ENCODE measurements around the gene TYMP. TPM values are rescaled to one million over a fixed set of nuclear protein-coding genes. Genes with fewer than 3 reads are reported as not detected.

Gene TYMP
- total RNA-seq, 1 donor from 2014 or later: 2.1 TPM

GRCh38 chr22:50506611-50507420 lies 23.0 kb downstream of the TYMP start:
- no peak for DNase-seq (ENCODE audit: low read depth)

- no peak for DNase-seq (ENCODE audit: low read depth)
Measured at GRCh38 chr22:50505776-50506610, 23.8 kb downstream of the TYMP start.

- DNase-seq (ENCODE audit: low read depth): no peak
Measured at GRCh38 chr22:50505276-50505775, 24.5 kb downstream of the TYMP start.

GRCh38 chr22:50504369-50505211 lies 25.2 kb downstream of the TYMP start:
- no peak for DNase-seq (ENCODE audit: low read depth)

GRCh38 chr22:50503475-50504145 lies 26.2 kb downstream of the TYMP start:
- DNase-seq (ENCODE audit: low read depth): no peak

- no peak for DNase-seq (ENCODE audit: low read depth)
Measured at GRCh38 chr22:50502628-50503474, 27.0 kb downstream of the TYMP start.

GRCh38 chr22:50502096-50502495 lies 27.7 kb downstream of the TYMP start:
- no peak for DNase-seq (ENCODE audit: low read depth)

- no peak for DNase-seq (ENCODE audit: low read depth)
Measured at GRCh38 chr22:50500452-50500851, 29.4 kb downstream of the TYMP start.

GRCh38 chr22:50498322-50498890 lies 31.4 kb downstream of the TYMP start:
- DNase-seq (ENCODE audit: low read depth): peak; percentile 66

GRCh38 chr22:50497093-50497492 lies 32.7 kb downstream of the TYMP start:
- no peak for DNase-seq (ENCODE audit: low read depth)

GRCh38 chr22:50490531-50491308 lies 39.1 kb downstream of the TYMP start:
- DNase-seq (ENCODE audit: low read depth): no peak

GRCh38 chr22:50489363-50490243 lies 40.2 kb downstream of the TYMP start:
- DNase-seq (ENCODE audit: low read depth): no peak

- no peak for DNase-seq (ENCODE audit: low read depth)
Measured at GRCh38 chr22:50488886-50489285, 40.9 kb downstream of the TYMP start.

- no peak for DNase-seq (ENCODE audit: low read depth)
Measured at GRCh38 chr22:50488006-50488677, 41.7 kb downstream of the TYMP start.

- no peak for DNase-seq (ENCODE audit: low read depth)
Measured at GRCh38 chr22:50487290-50488005, 42.4 kb downstream of the TYMP start.

- no peak for DNase-seq (ENCODE audit: low read depth)
Measured at GRCh38 chr22:50486561-50487289, 43.1 kb downstream of the TYMP start, which contains the start of gene MIOX. MIOX (plus strand) TSS chr22:50486859; CDS start chr22:50486898, 39 bp downstream.
